ENCODE measurements around the gene GPC4. TPM values are rescaled to one million over a fixed set of nuclear protein-coding genes. Genes with fewer than 3 reads are reported as not detected.

The GPC4 gene
- total RNA-seq, 1 experiment from 2014 or later = 7.6 TPM

DNA sequence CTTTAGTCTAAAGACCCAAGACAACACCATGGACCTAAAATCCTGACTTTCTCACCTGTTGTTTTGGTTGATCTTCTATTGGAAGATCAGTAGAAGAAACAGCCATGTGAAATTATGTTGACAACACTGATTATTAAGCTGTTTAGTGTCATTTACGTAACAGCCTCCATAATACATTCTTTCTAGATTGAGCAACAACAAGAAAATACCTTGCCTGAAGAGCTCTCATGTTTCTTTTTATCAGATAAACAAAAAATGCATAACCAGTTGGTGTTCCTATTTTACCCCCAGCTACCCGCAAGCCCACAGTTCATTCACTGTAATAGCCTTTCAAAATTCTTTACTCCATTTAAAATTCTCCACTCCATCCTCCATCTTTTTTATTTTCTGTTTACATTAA, 20.5 kb downstream of the GPC4 start:
- Histone ChIP-seq H3K27me3 (no peaks in the 10 kb centered on the region), H3K36me3 (no peaks in the 10 kb centered on the region), H3K27ac (no peak overlapping the region), H3K4me1 (no peaks in the 10 kb centered on the region), H3K4me3 (no peak overlapping the region), H3K9me3 (replicated peaks) (no peaks in the 10 kb centered on the region)
- no peak for DNase-seq

DNA sequence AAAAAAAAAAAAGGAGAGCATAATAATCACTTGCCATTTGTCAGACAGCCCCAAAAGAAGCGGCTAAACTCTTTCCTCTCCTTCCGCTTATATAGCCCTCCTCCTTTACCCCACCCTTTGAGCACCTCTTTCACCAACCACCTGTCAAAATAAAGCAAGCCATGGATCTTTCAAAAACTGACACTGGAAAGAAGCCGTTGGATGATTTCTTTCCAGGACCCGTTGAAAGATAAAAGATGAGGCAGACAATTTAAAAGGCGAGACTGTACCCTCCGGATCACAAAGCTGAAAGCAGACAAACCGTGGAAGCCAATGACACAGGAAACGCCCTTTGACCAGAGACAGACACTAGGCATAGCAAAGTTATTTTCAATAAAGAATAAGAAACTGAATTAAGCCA, 22.6 kb downstream of the GPC4 start:
- no peaks in the 10 kb centered on the region for H3K27me3 ChIP-seq
- H3K4me3 ChIP-seq = no peak overlapping the region
- H3K9me3 ChIP-seq (replicated peaks) = no peaks in the 10 kb centered on the region
- DNase-seq = no peak
- no peak overlapping the region for H3K27ac ChIP-seq
- H3K36me3 ChIP-seq = no peaks in the 10 kb centered on the region
- H3K4me1 ChIP-seq = no peaks in the 10 kb centered on the region

DNA sequence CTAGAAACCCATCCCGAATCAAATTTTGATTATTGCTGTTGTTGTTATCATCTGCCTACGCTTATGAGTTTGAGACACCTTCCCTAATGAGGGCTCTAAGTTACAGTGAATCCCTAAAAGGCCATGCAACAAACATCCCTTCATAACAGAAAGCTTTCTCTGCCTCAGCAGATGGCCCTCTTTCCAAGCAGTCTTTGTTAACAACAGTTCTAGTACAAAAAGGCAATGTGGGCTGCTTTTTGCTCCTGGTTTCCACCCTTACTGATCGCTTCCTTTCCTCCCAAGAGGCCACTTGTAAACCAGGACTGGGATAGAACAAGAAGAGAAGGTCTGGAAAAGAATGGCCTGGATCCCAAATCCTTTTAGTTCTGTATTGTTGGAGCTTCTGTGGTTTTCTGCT, 24.2 kb downstream of the GPC4 start:
- Histone ChIP-seq H3K4me1 (no peaks in the 10 kb centered on the region), H3K4me3 (no peak overlapping the region), H3K36me3 (no peaks in the 10 kb centered on the region), H3K9me3 (replicated peaks) (no peaks in the 10 kb centered on the region), H3K27me3 (no peaks in the 10 kb centered on the region), H3K27ac (no peak overlapping the region)
- no peak for DNase-seq

DNA sequence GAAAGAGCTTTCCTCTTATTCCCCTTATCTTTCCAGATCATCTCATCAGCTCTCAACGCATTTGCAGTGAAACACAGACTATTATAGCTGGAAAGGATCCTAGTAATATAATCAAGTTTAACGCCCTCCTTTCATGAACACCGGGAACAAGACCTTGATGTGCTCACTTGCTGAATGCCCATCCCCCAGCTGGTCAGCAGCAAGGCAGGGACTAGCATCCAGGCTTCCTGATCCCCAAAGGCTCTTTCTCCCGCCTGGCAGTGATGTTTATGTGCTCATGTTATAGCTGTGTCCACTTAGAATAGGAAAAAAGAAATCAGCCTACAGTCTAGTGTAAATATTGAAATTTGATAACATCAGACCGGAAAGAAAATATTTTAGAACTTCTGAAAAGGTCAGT, 24.6 kb downstream of the GPC4 start:
- Histone ChIP-seq H3K9me3 (replicated peaks) (no peaks in the 10 kb centered on the region), H3K27ac (no peak overlapping the region), H3K4me3 (no peak overlapping the region), H3K4me1 (no peaks in the 10 kb centered on the region), H3K36me3 (no peaks in the 10 kb centered on the region), H3K27me3 (no peaks in the 10 kb centered on the region)
- no peak for DNase-seq

DNA sequence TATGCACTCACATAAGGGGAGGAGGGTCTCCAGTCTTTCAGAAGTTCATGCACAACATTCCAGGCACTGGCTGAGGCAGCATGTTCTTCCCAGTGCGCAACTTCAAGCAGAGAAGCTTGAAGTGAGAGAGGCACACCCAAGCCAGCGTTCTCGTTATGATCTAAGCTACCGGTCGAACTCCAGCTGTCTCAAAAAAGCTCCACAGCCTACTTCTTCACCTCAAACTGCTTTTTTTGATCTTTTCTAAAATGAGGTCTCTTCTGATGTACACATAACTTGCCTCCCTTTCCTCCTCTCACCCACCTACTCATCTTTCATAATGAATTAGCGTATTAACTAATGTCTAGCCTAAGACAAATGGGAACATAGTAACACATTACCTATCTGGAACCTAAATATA, 25.3 kb downstream of the GPC4 start:
- no peaks in the 10 kb centered on the region for H3K27me3 ChIP-seq
- no peaks in the 10 kb centered on the region for H3K4me1 ChIP-seq
- H3K9me3 ChIP-seq (replicated peaks) = no peaks in the 10 kb centered on the region
- no peaks in the 10 kb centered on the region for H3K36me3 ChIP-seq
- no peak for DNase-seq
- no peak overlapping the region for H3K27ac ChIP-seq
- no peak overlapping the region for H3K4me3 ChIP-seq

DNA sequence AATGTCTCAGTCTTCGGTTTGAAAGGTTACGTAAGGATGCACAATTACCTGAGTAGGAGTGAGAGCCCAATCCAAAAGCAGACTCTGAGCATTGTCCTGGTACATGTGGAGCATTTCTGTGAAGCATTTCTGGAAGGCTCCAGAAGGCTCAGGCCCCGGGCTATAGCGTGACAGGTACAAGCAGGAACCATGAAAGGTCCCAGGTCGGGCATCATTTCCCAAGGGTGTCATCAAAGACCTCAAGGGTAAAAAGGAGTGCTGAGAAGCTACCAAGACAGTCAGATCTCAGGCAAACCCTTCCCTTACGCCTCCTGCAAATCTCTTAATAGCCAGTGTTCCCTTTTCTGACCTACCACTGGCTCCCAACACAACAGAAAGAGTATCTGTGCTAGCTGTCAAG, 30.8 kb downstream of the GPC4 start:
- no peak overlapping the region for H3K27ac ChIP-seq

DNA sequence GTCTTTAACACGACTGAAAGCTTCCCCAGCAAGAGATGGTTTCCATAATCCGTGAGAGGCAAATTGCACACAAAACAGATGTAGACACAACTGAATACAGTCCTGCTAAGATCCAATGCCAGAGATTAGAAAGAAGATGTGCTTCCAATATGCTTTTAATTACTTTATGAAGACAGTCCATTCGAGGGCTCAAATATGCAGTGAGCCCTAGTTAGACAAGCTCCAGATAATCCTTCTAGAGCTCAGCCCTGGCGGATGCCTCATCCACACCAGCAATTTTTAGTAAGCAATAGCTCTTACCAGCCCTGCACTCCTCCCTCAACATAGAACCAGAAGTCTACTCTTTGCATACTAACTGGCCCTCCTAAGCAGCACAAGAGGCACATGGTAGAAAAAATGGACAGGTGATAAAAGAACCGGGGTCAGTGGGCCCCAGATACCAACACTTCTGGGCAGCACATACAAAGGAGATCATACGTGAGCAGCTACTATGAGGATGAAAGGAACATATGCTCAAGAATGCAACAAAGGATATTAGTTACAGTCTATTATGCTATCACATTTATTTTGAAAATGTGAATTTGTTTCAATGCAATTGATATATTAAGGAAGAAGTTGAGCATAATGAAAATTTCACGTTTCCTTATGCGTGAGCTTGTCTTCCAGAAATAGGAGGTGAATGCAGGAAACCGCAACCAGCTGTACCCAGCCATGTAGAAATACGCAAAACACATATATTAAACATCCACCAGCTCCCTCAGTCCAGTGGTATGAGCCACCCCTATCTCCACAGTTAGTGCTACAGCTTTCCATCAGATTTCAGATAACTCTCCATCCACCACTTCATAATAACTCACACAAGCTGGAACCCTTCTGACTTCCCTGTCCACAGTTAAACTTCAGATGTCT, 34.3 kb downstream of the GPC4 start:
- no peaks in the 10 kb centered on the region for H3K36me3 ChIP-seq
- no peak for DNase-seq

More for the DNA sequence above, 30.8 kb downstream of the GPC4 start:
- Histone ChIP-seq H3K36me3 (no peaks in the 10 kb centered on the region), H3K27me3 (no peaks in the 10 kb centered on the region), H3K4me1 (no peaks in the 10 kb centered on the region), H3K9me3 (replicated peaks) (no peaks in the 10 kb centered on the region), H3K4me3 (no peak overlapping the region)
- no peak for DNase-seq

DNA sequence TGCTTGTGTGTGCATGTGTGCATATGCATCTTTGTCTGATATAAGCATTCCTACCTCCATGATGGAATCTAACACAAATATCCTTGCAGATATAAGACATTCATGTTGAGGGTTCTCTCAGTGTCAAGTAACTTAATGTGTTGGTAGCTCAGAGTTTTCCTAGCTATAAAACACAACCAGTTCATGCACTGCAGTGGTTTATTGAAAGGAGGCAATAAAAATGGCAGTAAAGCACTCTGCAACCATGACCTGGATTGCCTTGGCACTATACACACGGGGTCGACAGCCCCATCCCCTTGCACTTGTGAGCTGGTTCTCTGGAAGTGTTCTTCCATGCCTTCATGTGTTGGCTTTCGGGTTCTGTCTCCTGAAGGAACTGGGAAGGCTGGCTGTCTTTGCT, 38.9 kb downstream of the GPC4 start:
- Histone ChIP-seq H3K27ac (no peak overlapping the region), H3K36me3 (no peaks in the 10 kb centered on the region), H3K4me3 (no peak overlapping the region), H3K27me3 (no peaks in the 10 kb centered on the region), H3K4me1 (no peaks in the 10 kb centered on the region; the same call in 1 of the 2 replicates), H3K9me3 (replicated peaks) (no peaks in the 10 kb centered on the region)
- DNase-seq = no peak

More for the DNA sequence above, 34.3 kb downstream of the GPC4 start:
- Histone ChIP-seq H3K4me1 (no peaks in the 10 kb centered on the region; the same call in 1 of the 2 replicates), H3K4me3 (no peak overlapping the region), H3K9me3 (replicated peaks) (no peaks in the 10 kb centered on the region), H3K27ac (no peak overlapping the region), H3K27me3 (no peaks in the 10 kb centered on the region)

DNA sequence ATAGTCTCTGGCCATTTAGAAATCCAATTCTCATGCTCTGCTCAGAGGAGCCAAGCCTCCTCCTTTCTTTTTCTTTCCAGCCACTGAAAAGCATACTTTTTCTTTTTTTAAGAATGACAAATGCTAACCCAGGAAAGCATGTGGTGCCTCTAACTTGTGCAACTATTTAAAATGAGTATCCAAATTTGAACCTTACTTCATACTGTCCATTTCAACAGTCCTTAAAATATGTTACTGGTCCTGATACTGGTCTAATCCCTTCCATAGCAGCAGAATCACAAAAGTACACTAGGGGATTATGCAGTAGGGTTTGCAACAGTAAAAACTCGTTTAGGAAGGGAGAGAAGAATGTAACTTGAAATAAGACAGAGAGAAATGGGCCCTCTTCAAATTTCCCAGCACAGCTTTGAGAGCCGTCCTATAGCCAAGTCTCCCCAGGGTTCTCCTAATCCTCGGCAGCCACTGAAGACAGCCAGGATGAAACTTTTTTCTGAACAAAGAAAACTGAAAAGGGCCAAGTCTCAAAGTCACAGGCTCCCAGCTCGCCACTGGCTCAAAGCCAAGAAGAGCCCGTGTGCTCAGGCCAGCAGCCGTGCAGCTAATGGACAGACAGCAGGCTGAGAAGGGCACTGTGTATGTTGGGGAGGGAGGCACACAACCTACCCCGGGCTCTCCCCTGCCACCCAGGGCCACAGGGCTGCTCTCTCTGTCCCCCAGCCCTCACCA, 39.5 kb downstream of the GPC4 start:
- Histone ChIP-seq H3K36me3 (no peaks in the 10 kb centered on the region), H3K27ac (no peak overlapping the region), H3K9me3 (replicated peaks) (no peaks in the 10 kb centered on the region), H3K4me3 (no peak overlapping the region), H3K4me1 (no peaks in the 10 kb centered on the region; the same call in 1 of the 2 replicates), H3K27me3 (no peaks in the 10 kb centered on the region)
- DNase-seq = peak in 1 of 2 experiments; percentile 52

DNA sequence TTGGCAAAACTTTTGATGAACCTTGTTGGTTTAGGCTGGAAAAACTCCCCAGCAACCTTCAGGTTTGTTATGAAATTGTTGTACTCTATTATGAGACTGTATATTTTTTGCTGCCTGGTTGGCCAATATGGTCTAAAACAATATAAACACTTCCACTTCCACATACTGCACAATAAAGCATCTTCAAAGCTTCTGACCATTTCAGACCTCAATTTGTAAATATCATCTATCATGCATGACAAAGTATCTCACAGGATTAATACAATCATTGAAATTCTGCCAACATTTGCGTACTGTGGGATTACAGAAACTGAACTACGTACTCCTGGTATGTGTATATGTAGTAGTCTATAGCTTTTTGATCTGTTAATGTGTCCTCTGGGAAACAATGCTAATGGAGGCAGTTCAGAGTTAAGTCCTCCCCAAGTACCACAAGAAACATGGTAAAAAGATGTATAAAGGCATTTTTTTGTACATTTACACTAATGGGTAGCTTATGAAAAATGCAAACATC, 40.4 kb downstream of the GPC4 start:
- Histone ChIP-seq H3K27me3 (no peaks in the 10 kb centered on the region), H3K36me3 (no peaks in the 10 kb centered on the region), H3K9me3 (replicated peaks) (no peaks in the 10 kb centered on the region), H3K4me1 (no peaks in the 10 kb centered on the region; the same call in 1 of the 2 replicates), H3K27ac (no peak overlapping the region), H3K4me3 (no peak overlapping the region)
- no peak for DNase-seq

DNA sequence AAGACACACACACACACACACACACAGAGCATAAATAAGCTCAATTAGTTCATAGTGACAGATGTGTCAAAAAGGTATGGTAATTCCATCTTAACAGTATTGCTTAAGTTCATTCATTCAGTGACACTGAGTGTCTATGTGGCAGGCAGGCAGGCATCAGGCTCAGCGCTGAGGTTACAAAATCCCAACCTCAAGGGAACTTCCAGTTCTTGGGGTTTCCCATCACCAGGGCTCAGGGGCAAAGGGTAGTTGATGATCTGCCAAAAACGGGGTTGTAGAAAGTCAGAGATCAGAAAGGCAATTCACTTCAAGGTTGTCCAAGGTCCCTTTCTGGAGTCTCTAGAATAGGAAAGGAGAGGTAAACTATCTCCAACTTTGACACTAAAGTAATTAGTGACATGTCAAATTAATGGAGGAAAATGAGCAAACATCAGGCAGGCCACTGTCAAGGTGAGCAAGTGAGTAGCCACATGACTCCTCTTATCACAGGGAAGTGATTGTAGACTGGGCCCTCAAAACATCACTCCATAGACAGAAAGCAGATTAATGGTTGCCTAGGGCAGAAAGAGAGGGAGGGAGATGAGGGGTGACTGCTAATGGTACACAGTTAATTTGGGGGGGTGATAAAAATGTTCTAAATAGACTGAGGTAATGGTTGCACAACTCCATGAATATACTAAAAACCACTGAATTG, 41.8 kb downstream of the GPC4 start:
- Histone ChIP-seq H3K27me3 (no peaks in the 10 kb centered on the region), H3K4me1 (no peaks in the 10 kb centered on the region; the same call in 1 of the 2 replicates), H3K4me3 (no peak overlapping the region), H3K27ac (no peak overlapping the region), H3K36me3 (no peaks in the 10 kb centered on the region), H3K9me3 (replicated peaks) (no peaks in the 10 kb centered on the region)
- DNase-seq = no peak

DNA sequence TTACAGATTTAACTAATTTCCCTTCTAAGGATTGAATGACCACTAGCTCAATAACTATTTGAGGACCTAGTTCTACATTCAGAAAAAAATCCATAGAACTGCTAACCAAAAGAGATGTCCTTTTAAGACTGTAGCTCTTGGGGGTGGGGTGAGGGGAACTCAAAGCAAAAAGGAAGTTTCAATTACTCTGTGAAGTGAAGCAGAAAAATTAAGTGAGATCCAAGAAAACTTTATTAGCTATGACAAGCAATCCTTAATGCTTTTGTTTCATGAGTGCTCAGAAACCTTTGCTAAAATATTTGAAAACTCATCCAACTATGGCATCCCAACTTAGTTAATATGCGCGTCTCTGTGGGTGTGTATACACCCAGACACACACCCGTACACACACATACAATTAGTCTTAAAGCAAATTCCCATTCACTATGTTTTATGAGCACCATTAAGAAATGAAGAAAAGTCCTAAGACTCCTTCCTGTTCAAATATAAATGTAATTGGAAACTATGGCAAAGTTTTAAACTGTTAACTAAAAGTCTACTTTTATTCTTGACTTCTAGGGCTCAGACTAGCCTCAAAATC, 44.5 kb downstream of the GPC4 start:
- Histone ChIP-seq H3K4me3 (no peak overlapping the region), H3K36me3 (no peaks in the 10 kb centered on the region), H3K9me3 (replicated peaks) (no peaks in the 10 kb centered on the region), H3K27ac (no peak overlapping the region), H3K4me1 (no peaks in the 10 kb centered on the region; the same call in 1 of the 2 replicates), H3K27me3 (no peaks in the 10 kb centered on the region)
- DNase-seq = no peak

DNA sequence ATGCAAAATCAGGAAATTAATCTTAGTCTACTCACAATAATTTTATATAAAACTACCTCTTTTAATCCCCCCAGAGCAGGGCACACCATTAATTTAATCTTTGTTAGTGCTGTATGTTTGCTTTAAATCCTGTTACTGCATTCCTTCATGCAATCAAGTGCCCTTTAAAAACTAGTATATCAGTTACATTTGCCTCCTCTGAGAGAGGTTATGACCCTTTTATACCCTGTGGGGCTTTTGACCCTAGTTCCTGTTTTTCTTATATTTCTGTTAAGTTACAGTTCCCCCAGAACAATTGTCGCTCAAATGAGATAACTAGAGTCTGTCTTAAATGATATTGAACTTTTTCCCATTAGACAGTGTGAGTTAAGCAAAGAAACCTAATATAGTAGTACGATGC, 46.2 kb downstream of the GPC4 start:
- H3K27ac ChIP-seq = no peak overlapping the region
- H3K4me1 ChIP-seq = no peaks in the 10 kb centered on the region; the same call in 1 of the 2 replicates
- DNase-seq = no peak
- H3K4me3 ChIP-seq = no peak overlapping the region
- H3K36me3 ChIP-seq = no peaks in the 10 kb centered on the region
- no peaks in the 10 kb centered on the region for H3K9me3 ChIP-seq (replicated peaks)
- H3K27me3 ChIP-seq = no peaks in the 10 kb centered on the region

DNA sequence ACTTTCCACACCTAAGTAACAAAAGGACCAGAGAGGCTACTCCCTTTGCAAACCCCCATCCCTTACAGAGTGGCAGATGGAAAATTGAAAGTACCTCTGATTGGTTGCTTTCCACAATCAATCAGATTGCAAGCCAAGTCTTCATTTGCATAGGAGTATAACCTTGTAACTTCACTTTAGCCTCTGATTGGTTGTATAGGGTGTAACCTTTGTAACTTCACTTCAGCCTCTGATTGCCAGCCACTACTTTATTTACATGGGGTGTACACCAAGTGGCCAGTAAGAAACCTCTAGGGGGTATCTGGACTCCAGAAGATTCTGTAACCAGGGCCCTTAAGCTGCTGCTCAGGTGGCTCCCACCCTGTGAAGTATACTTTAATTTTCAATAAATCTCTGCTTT, 48.6 kb downstream of the GPC4 start:
- no peaks in the 10 kb centered on the region for H3K27me3 ChIP-seq
- no peaks in the 10 kb centered on the region for H3K36me3 ChIP-seq
- no peak overlapping the region for H3K4me3 ChIP-seq
- H3K4me1 ChIP-seq = no peaks in the 10 kb centered on the region; the same call in 1 of the 2 replicates
- no peak for DNase-seq
- no peak overlapping the region for H3K27ac ChIP-seq
- H3K9me3 ChIP-seq (replicated peaks) = no peaks in the 10 kb centered on the region
